ENCODE measurements around the gene ATP11C.
"Not testable (repeated sequence)": the region's sequence is repeated elsewhere in the genome, so short reads cannot be mapped to it uniquely, and the experiment has no call there.

ATP11C gene

GRCh38 chrX:139924069-139924695 is 8.7 kb downstream of the ATP11C start:
- DNase-seq: no peak

GRCh38 chrX:139921142-139921541 is 11.7 kb downstream of the ATP11C start:
- not testable (repeated sequence) for DNase-seq

GRCh38 chrX:139920316-139920715 is 12.5 kb downstream of the ATP11C start:
- no peak for DNase-seq

GRCh38 chrX:139914421-139914820 is 18.4 kb downstream of the ATP11C start:
- no peak for DNase-seq

- no peak for DNase-seq
These were observed 23.1 kb downstream of the ATP11C start for GRCh38 chrX:139909712-139910111.

- no peak for DNase-seq
These were observed 25.8 kb downstream of the ATP11C start for GRCh38 chrX:139907078-139907477.

- no peak for DNase-seq
These were observed 27.1 kb downstream of the ATP11C start for GRCh38 chrX:139905743-139906142.

- no peak for DNase-seq
These were observed 27.8 kb downstream of the ATP11C start for GRCh38 chrX:139905051-139905450.

- DNase-seq: no peak
These were observed 29.6 kb downstream of the ATP11C start for GRCh38 chrX:139903210-139903609.

GRCh38 chrX:139902559-139902958 is 30.3 kb downstream of the ATP11C start:
- DNase-seq: no peak

- no peak for DNase-seq
These were observed 34.5 kb downstream of the ATP11C start for GRCh38 chrX:139898334-139898733.

- no peak for DNase-seq
These were observed 40.3 kb downstream of the ATP11C start for GRCh38 chrX:139892512-139892911.

- DNase-seq: peak; percentile 73
These were observed 41.7 kb downstream of the ATP11C start for GRCh38 chrX:139890991-139891700.

- DNase-seq: peak; percentile 37
These were observed 43.1 kb downstream of the ATP11C start for GRCh38 chrX:139889760-139890159.

GRCh38 chrX:139883984-139884383 is 48.9 kb downstream of the ATP11C start:
- DNase-seq: no peak

GRCh38 chrX:139882299-139882698 is 50.6 kb downstream of the ATP11C start:
- DNase-seq: peak; percentile 54

- DNase-seq: peak; percentile 78
These were observed 51.3 kb downstream of the ATP11C start for GRCh38 chrX:139881572-139881971.

GRCh38 chrX:139881130-139881529 is 51.7 kb downstream of the ATP11C start:
- DNase-seq: peak; percentile 65

GRCh38 chrX:139877710-139878414 is 55.0 kb downstream of the ATP11C start:
- DNase-seq: peak; percentile 27

- DNase-seq: no peak
These were observed 57.0 kb downstream of the ATP11C start for GRCh38 chrX:139875841-139876240.

GRCh38 chrX:139869796-139870195 is 63.1 kb downstream of the ATP11C start:
- DNase-seq: no peak

- no peak for DNase-seq
These were observed 68.2 kb downstream of the ATP11C start for GRCh38 chrX:139864640-139865039.

- no peak for DNase-seq
These were observed 70.6 kb downstream of the ATP11C start for GRCh38 chrX:139862208-139862607.

- not testable (repeated sequence) for DNase-seq
These were observed 76.0 kb downstream of the ATP11C start for GRCh38 chrX:139856826-139857225.

All from fibroblast of skin of scalp (primary cell).